ENCODE measurements around the gene RAI14.

Gene RAI14

GRCh38 chr5:34881246-34881645 is 225.1 kb downstream of the RAI14 start:
- Histone ChIP-seq H3K27me3 (ENCODE audit: insufficient read depth, low read depth, severe bottlenecking) (no peaks in the 10 kb centered on the region), H3K27ac (no peak overlapping the region), H3K4me3 (ENCODE audit: low read depth, low read length) (no peak overlapping the region), H3K36me3 (no peaks in the 10 kb centered on the region), H3K9me3 (ENCODE audit: severe bottlenecking) (no peaks in the 10 kb centered on the region)
- no peak for DNase-seq
- no peak for TF ChIP-seq CTCF (IDR thresholded peaks at IDR 0.05; ENCODE audit: low read depth, low read length)

Data from WERI-Rb-1 (cell line).